D721Med (cell line): ENCODE measurements around the gene R3HDML.

ENCODE experiments used
- DNase-seq: peaks from one replicate; pipeline ENCODE4 v3.0.0; 2011; ENCODE audit warnings: low spot score; ENCODE audit not compliant: insufficient read length
- FAIRE-seq: peaks from 2 replicates; lab custom pipeline; 2011; peaks lifted over from hg19 to GRCh38; lab: Jason Lieb, UNC
- CTCF ChIP-seq: IDR thresholded peaks from 2 replicates; pipeline ENCODE4 v1.5.1; 2012; ENCODE audit warnings: mild to moderate bottlenecking, control low read depth; ENCODE audit not compliant: insufficient read depth; ENCODE audit errors: missing control alignments

R3HDML gene

GRCh38 chr20:44400671-44400969 lies 63.8 kb downstream of the R3HDML start:
- no peak for TF ChIP-seq CTCF
- no peak for FAIRE-seq
- no peak for DNase-seq
